ENCODE results near the gene CD200.

CD200 gene

GRCh38 chr3:112333002-112333380 lies at the start of gene CD200:
TSS of gene CD200 (plus strand) at chr3:112333156. CDS start at chr3:112333213, 57 bp downstream.
- peak; percentile 42 for DNase-seq

GRCh38 chr3:112289011-112289410 lies 43.9 kb upstream of the CD200 start:
- no peak for DNase-seq

- DNase-seq = no peak
Measured at GRCh38 chr3:112293368-112294321, 39.3 kb upstream of the CD200 start, which contains the start of gene SLC9C1. TSS of gene SLC9C1 (minus strand) at chr3:112294216. CDS start at chr3:112286791, 7,425 bp downstream.

GRCh38 chr3:112297714-112298113 lies 35.2 kb upstream of the CD200 start:
- DNase-seq = no peak

GRCh38 chr3:112298781-112299180 lies 34.2 kb upstream of the CD200 start:
- DNase-seq = no peak

- no peak for DNase-seq
Measured at GRCh38 chr3:112302150-112302830, 30.7 kb upstream of the CD200 start.

GRCh38 chr3:112302881-112303763 lies 29.8 kb upstream of the CD200 start:
- DNase-seq = no peak

- DNase-seq = no peak
Measured at GRCh38 chr3:112303764-112304325, 29.1 kb upstream of the CD200 start.

GRCh38 chr3:112304611-112305010 lies 28.3 kb upstream of the CD200 start:
- no peak for DNase-seq

GRCh38 chr3:112306825-112307224 lies 26.1 kb upstream of the CD200 start:
- DNase-seq = no peak

- DNase-seq = no peak
Measured at GRCh38 chr3:112307557-112307956, 25.4 kb upstream of the CD200 start.

GRCh38 chr3:112308151-112308911 lies 24.6 kb upstream of the CD200 start:
- DNase-seq = peak; percentile 80

GRCh38 chr3:112314649-112315048 lies 18.3 kb upstream of the CD200 start:
- no peak for DNase-seq

GRCh38 chr3:112315791-112316190 lies 17.2 kb upstream of the CD200 start:
- DNase-seq = no peak

GRCh38 chr3:112319516-112320276 lies 13.3 kb upstream of the CD200 start:
- no peak for DNase-seq

GRCh38 chr3:112320691-112321090 lies 12.3 kb upstream of the CD200 start:
- no peak for DNase-seq

GRCh38 chr3:112321867-112322652 lies 10.9 kb upstream of the CD200 start:
- DNase-seq = no peak

- peak; percentile 4 for DNase-seq
Measured at GRCh38 chr3:112327371-112327951, 5.5 kb upstream of the CD200 start.

- no peak for DNase-seq
Measured at GRCh38 chr3:112331851-112332250, 1.1 kb upstream of the CD200 start.
